Endometrium (tissue), 2 donors: ENCODE measurements around the gene SDC4.

Experiments
- FAIRE-seq: peaks from 2 replicates; lab custom pipeline; 2012; peaks lifted over from hg19 to GRCh38; lab: Jason Lieb, UNC
- donor health status: control.
- donor health status: control.

SDC4 gene

DNA sequence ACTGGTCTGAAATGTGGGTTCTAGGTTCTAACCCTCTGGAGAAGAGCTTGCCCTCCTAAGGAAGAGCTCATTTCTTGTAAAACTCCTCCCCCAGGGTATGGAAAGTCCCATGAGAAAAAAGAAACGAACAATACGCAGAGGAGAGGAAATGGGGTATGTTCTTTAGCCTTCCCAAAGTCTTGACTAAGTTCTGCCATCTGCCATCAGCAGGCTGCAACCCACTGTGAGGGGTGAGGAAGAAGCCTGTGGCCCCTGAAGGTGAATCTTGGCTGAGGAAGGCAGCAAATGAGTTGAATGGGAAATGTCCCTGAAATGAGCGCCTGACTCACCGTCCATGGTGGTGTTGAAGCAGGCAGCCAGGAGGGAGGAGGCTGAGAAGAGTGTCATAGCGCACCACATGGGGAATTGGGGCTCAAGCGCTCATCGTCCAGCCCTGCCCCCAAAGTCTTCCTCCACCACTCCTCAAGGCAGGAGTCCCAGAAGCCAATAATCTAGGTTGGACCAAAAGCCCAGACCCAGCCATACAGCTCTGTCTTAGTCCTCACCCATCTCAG is 29.8 kb downstream of the SDC4 start:
- FAIRE-seq: no peak

DNA sequence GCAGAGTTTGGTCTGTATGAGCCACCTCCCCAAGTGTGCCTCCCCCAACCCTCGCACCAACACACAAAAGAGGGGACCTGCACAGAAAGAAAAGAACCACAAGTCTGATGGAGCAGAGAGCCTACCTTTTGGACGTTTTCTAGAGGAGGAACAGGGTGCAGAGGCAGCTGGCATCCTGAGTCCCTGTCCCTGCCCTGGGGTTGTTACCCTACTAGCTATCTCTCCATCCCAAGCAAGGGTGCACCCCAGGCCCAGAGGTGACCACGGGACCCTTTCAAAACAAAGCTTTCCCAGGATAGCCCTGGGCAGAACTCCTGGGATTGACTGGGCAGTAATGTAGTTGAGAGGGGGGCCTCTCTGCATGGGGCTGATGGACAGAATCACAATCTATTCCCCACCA is 30.4 kb downstream of the SDC4 start:
- no peak for FAIRE-seq

DNA sequence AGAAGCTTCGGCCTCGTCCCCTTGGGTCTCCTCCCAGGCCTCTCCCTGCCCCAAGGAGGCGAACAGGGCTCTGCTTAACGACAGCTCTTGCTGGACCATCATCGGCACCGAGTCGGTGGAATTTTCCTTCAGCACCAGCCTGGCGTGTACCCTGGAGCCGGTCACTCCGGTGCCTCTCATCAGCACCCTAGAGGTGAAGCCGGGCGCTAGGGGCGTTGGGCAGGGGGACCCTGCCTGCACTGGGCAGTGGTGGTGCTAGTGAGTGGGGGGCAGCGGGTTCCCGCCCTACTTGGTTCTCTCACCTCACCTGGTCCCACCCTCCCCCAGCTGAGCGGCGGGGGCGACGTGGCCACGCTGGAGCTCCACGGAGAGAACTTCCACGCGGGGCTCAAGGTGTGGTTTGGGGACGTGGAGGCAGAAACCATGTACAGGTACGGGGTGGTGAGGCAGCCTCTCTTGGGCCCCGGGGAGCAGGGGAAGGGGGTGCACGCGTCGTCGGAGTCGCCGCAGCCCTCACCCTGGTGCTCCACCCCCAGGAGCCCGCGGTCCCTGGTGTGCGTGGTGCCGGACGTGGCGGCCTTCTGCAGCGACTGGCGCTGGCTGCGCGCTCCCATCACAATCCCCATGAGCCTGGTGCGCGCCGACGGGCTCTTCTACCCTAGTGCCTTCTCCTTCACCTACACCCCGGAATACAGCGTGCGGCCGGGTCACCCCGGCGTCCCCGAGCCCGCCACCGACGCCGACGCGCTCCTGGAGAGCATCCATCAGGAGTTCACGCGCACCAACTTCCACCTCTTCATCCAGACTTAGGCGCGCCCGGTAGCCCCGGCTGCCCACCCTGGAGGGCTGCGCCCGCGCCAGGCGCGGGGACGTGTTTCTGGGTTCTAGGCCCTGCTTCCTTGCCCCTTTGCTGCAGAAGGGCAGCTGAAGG is 31.8 kb downstream of the SDC4 start:
- FAIRE-seq: no peak

DNA sequence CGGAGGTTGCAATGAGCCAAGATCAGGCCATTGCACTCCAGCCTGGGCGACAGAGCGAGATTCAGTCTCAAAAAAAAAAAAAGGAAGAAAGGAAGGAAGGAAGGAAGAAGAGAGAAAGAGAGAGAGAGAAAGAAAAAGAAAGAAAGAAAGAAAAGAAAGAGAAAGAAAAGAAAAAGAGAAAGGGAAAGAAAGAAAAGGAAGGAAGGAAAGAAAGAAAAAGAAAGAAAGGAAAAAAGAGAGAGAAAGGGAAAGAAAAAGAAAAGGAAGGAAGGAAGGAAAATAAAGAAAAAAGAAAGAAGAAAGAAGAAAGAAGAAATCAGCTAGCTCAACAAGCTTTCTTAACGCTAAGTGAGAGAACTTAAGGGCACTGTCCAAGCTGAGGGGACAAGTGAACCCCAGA is 32.6 kb downstream of the SDC4 start:
- no peak for FAIRE-seq

DNA sequence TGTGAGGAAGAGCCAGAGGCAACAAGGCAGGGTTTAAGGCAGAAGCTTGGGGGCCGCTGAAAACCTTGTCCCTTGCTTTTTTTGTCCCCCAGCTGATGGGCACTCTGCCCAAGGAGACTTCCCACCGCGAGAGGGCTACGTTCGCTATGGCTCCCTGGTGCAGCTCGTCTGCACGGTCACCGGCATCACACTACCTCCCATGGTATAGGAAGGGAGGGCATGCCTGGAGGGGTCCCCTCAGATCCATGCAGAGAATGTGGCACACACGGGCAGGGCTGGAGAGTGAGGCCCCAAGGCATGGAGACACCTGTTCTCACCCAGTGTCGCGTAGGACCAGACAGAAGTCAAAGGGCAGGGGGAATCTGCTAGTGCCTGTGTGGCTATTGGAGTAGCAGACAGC is 34.3 kb downstream of the SDC4 start:
- FAIRE-seq: no peak

DNA sequence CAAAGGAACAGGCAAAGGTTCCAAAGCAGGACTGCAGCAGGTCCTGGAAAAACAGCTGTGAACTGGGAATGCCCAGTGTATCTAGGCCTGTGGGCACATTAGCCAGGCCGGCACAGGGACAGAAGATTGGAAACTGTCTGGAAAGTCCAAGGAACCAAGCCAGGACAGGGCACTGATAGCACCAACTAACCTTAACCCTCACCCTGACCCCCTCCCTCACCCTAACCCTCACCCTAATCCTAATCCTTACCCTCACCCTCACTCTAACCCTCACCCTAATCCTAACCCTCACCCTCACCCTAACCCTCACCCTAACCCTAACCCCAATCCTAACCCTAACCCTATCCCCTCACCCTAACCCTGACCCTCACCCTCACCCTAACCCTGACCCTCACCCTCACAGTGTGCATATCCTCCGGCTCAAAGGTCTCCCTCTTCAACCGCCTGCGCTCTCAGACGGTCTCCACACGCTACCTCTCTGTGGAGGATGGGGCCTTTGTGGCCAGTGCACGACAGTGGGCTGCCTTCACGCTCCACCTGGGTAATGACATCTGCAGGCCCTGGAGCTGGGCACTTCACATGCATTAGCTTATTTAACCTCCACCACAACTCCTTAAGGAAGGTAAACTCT is 35.0 kb downstream of the SDC4 start:
- no peak for FAIRE-seq

DNA sequence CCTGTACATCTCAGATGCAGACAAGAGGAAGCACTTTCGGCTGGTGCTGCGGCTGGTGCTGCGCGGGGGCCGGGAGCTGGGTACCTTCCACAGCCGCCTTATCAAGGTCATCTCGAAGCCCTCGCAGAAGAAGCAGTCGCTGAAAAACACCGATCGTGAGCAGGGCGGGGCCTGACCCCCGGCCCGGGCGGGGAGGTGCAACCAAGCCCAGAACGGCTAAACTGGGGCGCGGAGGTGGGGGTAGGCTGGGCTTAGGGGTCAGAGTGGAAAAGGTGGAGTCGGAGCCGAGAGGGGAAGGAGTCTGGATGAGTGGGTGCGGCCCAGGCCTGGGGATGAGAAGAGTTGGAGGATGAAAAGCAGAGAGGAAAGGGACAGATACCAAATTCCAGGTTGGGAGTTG is 36.0 kb downstream of the SDC4 start:
- no peak for FAIRE-seq

DNA sequence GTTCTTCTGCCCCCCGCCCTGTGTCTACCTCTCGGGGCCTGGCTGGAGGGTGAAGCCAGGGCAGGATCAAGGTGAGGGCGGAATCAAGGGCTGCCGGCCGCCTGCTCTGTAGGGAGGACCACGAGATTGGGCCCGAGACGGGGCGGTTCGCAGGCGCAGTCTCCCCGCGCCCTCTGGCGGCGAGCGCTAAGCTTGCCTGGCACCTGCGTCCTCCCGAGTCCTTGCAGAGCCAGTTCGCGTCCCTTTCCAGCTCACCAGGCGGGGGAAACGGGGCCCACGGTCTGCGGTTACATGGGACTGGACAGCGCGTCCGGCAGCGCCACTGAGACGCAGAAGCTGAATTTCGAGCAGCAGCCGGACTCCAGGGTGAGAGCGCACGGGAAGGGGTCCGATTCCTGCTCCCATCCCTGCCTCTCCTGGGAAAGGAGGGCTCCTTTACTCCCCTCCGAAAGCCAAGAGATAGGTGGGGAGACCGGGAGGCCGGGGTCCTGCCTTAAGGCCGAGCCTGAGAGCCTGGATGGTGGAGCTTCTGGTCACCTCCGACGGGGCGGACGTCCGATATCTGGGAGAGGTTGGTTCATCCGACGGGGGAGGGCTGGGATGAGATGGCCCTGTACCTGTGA is 36.5 kb downstream of the SDC4 start:
- FAIRE-seq: no peak

DNA sequence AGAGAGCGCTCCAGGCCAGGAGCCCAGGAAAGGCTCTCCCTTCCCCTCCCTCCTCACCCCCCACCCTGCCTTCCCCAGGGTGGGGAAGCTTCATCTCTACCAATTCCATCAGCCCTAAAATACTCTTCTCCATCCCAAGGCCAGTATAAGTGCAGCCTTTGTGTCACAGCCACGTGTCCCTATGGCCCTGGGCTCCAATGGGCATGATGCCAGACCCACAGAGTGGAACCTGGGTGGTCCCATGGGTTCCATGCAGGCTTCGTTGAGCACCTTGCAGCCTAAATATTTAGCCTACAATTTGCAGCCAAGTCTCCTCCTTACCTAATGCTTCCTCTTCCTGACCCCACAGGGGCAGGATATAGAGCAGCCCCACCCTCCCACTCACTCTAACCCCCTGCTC is 39.1 kb downstream of the SDC4 start:
- no peak for FAIRE-seq

DNA sequence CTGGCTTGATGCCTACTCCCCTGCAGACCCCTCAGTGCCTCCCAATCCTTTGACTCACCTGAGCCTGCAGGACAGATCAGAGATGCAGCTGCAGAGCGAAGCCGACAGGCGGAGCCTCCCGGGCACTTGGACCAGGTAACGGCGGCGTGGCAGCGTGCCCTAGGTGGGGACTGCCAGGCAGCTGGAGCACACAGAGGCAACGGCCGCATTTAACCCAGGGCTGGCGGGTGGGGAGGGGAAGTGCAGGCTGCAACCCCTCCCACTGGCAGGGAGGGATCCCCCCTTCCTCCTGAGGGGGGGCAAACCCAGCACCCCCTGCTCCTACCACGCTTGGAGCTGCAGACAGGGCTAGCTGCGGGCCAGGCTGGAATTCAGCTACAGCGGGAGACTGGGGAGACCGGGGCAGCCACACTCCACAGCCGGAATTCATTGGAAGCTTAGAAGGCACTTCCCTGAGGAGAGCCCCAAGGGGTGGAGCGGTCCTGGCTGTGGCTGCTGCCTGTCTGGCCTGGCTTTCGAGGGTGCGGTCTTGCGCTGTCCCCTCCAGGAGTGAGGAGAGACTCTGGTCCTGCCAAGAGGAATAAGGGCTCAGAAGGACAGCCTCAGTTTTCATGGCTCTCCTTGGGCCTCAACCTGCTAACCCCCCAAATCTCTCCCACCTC is 40.0 kb downstream of the SDC4 start, which contains the start of gene MATN4:
Gene MATN4 (minus strand): TSS at position 183 of the 662 bp plus-strand sequence. CDS start 2,717 bp downstream, outside the sequence.
- FAIRE-seq: no peak

DNA sequence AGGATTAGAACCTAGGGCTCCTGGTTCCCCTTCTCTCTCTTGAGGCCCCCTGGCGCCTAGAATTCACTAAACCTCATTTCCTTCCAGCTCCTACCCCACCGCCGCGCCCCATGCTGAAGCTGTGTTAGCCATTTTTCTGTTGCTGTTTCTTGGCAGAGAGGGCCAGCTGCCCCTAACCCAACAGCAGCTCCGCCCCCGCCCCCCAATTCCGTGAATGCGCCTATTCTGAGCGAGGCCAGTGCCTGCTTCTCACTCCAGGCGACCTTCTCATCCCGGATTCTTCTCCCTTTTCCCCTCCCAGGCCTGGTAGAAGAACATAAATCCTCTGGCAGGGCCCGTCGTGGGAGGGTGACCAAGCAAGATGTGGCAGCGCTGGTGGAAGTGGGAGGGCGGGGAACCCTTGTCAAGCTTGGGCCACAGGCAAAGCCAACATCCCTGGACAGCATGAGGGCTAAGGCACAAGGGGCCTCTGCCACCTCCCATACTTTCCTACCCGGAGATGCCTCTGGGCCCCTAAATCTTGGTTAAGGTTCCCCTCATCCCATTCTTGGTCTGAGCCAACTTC is 41.1 kb downstream of the SDC4 start:
- FAIRE-seq: no peak

DNA sequence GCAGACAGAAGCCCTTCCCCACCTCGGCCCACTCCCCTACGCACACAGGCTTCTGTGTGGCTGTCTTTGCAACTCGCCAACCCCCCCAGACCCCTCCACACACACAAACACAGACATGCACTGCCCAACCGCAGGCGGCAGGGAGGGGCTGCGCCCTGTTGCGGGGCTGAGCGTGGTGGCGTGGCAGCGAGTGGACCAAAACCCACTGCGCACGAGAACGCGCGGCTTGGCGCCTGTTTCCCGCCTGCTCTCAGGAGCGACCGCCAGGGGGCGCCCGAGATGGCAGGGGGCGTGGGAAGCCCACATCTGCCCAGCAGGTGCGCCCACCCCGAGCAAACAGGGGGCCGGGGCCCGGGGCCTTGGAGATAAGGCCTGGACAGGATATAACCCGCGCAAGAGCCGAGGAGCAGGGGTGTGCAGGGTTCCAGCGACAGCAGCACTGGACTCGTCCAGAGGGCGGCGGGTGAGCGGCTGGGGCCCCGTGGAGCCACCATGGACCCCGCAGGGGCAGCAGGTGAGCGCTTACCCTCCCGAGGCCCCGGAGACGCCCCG is 41.7 kb downstream of the SDC4 start, which contains the start of gene RBPJL:
Gene RBPJL (plus strand): TSS at position 410 of the 552 bp plus-strand sequence. CDS start 83 bp downstream, at position 493.
- no peak for FAIRE-seq

DNA sequence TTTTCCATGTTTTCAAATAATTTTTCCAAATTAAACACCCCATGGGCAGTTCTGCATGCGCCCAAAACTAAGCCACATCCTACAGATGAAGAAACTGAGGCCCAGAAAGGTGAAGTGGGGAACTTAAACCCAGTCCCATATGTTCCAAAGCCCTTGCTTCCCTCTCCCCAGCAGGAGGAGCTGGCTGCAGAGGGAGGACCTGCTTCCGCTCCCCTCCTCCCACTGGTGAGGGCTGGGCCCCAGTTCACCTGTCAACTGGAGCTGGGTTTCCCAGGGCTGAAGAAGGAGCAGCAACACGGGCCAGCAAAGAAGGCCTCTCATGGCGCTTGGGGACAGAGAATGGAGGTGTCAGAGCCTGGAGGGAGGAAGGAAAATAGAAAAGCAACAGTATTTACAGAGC is 43.0 kb downstream of the SDC4 start:
- FAIRE-seq: no peak

DNA sequence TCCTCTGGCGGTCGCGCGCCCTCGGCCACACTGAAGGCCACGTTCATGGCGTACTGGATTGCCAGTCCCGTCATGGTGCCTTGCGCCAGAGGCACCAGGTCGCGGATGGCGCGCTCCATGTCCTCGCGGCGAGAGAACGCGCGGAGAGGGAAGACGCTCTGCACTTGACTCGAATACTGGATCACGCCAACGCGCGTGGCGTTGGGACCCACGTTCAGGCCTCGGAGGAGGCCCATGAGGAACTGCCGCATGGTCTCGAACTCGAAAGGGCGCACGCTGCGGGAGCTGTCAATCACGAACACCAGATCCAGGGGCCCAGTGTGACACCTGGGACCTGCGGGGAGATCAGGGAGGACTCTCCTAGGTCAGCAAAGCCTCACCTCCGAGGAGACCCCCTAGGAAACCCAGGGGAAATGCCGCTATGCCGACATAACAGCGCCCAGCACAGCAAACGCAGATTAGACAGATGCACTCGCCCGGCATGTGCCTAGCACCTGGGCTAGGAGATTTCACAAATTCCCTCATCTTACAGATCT is 43.7 kb downstream of the SDC4 start:
- FAIRE-seq: no peak

DNA sequence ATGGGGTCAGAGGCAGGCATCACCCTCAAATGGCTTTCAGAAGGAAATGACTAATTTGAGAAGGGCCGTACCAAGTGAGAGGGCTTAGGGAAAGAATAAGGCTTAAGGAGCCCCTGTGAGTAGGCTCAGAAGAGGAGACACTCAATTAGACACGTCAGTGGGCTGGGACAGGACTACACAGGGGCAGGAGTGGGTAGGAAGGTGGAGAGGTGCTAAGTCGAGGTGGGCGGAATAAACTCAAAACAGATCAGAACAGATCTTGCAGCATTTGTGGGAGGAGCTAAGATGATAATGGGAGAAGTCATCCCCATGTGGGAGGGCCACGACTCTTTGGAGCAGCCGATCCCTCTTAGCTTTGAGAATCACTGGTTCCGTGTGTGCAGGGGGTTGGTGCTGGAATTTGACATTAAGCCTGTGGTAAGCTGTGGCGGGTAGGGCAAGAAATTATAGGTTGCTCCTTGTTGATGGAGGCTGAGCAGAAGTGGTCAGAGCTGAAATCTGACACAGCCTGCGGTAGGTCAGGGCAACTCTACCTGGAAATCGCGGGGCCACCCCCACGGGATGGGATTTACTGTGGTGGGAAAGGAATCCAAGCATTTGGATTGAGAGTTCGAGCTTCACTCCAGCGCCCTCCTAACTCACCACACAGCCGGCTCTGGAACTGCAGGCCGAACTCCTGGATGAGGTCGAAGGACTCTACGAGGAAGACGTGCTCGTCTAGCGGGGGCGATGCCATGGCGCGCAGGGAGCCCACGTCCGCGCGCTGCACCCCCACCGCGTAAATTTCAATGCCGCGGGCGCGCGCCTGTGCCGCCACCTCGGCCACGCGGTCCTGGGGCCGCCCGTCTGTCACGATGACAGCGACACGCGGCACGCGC is 44.4 kb downstream of the SDC4 start:
- no peak for FAIRE-seq

DNA sequence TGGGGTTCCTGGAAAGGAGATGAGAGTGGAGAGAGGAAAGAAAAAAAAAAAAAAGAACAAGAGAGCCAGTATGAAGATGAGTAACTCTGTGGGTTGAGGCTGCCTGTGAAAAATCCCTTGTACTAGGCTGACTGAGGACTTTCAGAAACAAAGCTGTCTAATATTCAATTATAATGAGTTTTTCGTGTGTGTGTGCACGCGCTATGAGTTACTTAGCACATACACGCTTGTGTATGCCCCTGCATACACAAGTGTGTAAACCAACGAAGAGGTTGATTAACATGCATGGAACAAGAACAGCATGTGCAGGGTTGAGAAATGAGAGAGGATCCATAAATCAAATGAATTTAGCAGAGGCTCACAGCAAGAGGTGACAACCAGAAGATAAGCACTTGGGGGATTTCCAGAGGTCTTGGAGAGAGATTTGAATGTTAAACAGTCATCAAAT is 46.4 kb downstream of the SDC4 start:
- no peak for FAIRE-seq

DNA sequence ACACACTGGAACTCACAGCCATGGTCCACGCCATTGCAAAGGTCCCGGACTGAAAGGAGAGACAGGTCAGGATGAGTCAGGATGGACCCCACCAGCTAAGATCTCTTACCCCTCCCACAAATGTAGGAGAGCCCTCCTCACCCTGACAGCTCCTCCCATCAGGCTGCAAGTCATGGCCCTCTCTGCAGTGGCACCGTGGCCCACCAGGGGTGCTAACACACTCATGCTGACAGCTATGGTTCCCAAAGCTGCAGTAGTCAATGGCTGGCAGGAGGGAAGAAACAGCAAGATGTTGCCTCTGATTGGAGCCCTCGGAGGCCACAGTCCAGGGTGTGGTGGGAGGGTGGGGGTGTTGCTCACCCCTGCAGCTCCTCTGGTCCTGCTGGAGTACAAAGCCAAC is 47.3 kb downstream of the SDC4 start:
- no peak for FAIRE-seq

DNA sequence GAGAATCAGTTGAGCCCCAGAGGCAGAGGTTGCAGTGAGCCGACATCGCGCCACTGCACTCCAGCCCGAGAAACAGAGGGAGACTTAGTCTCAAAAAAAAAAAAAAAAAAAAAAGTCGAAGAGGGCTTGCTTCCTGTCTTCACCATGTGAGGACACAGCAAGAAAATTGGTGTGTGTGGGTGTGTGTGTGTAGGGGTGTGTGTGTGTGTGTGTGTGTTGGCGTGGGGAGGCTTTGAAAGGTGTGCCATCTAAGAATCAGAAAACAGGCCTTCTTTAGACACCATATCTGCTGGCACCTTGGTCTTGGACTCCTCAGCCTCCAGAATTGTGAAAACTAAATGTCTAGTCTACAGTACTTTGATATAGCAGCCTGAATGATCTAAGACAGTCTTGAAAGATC is 48.4 kb downstream of the SDC4 start:
- no peak for FAIRE-seq

DNA sequence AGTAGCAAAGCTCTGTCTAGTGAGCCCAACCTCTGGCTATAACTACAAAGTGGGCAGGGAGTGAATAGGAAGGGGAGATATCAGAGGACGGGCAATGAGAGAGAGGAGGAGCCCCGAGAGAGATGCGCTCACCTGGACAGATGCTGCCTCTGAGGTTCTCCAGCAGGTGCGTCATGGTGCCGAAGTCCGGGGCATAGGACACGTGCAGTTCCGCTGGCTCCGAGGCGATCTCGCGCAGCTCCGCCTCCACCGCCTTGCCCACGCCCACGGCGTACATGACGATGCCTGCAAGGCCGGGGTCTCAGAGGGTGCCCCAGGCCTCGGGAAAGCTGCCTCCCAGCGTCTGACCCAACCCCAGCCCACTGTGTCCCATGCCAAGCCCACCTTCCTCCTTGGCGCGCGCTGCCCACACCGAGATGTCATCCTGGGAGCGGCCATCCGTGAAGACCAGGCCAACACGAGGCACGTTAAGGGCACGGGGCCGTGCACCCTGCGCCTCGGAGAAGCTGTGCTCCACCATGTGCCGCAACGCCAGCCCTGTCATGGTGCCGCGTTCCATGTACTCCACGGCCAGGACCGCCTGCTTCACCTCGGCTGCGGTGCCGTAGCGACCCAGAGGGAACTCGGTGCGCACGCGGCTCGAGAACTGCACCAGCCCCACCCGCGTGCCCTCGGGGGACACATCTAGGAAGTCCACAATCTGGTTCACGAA is 50.3 kb downstream of the SDC4 start:
- no peak for FAIRE-seq
